WTC11 (cell line): ENCODE data around the gene OPRM1. TPM values are rescaled to one million over a fixed set of nuclear protein-coding genes. Genes with fewer than 3 reads are reported as not detected.

ENCODE experiments used
- ATAC-seq: fragments of 200-7000 bp; cut with Tn5 transposase; 2 replicates; pipeline ENCODE4 v1.10.0; 2021; ENCODE audit warnings: mild to moderate bottlenecking, moderate library complexity
- CTCF ChIA-PET: fragments of 300-600 bp; sonication (Branson Sonifier 250); formaldehyde crosslinking; loops from one replicate; lab custom pipeline; 2021; ENCODE audit warnings: antibody characterized with exemption; lab: Charles Lee
- POLR2A ChIA-PET: fragments of 350-600 bp; sonication (Branson Sonifier 250); formaldehyde crosslinking; loops from one replicate; lab custom pipeline; 2021; ENCODE audit warnings: antibody characterized with exemption; lab: Charles Lee
- DNase-seq: peaks from one replicate; pipeline ENCODE4 v3.0.0; 2021; ENCODE audit warnings: low spot score
- H3K27ac Mint-ChIP-seq: 2 replicates; pipeline ENCODE4 v1.8.0; 2021; ENCODE audit warnings: mixed read lengths
- H3K27me3 Mint-ChIP-seq: 2 replicates; pipeline ENCODE4 v1.8.0; 2021; ENCODE audit warnings: low read depth, mild to moderate bottlenecking, moderate library complexity, mixed read lengths
- H3K36me3 Mint-ChIP-seq: 2 replicates; pipeline ENCODE4 v1.8.0; 2021; ENCODE audit warnings: mixed read lengths
- H3K4me1 Mint-ChIP-seq: 2 replicates; pipeline ENCODE4 v1.8.0; 2022; ENCODE audit warnings: mixed read lengths
- H3K4me3 Mint-ChIP-seq: 2 replicates; pipeline ENCODE4 v1.8.0; 2021; ENCODE audit warnings: mild to moderate bottlenecking, moderate library complexity, mixed read lengths
- H3K9me3 Mint-ChIP-seq: 2 replicates; pipeline ENCODE4 v1.8.0; 2021; ENCODE audit warnings: mixed read lengths
- CDX4 ChIP-seq: fragments of 250-450 bp; sonication (Bioruptor Pico); IDR thresholded peaks from 2 replicates; pipeline ENCODE4 v1.9.0; 2021; ENCODE audit warnings: moderate library complexity, mild to moderate bottlenecking, inconsistent platforms, borderline replicate concordance
- CREM ChIP-seq: sonication (generic); formaldehyde crosslinking; IDR thresholded peaks from 2 replicates; pipeline ENCODE4 v1.8.1; 2022; ENCODE audit warnings: mild to moderate bottlenecking, missing genetic modification reagents, moderate library complexity
- EMX1 ChIP-seq: fragments of 250-450 bp; sonication (Bioruptor Pico); IDR thresholded peaks from 2 replicates; pipeline ENCODE4 v1.8.0; 2021; ENCODE audit warnings: mild to moderate bottlenecking
- JAZF1 ChIP-seq: fragments of 250-450 bp; sonication (Bioruptor Pico); IDR thresholded peaks from 2 replicates; pipeline ENCODE4 v1.9.0; 2021; ENCODE audit warnings: moderate library complexity, mild to moderate bottlenecking, inconsistent platforms
- JUN ChIP-seq: sonication (generic); formaldehyde crosslinking; IDR thresholded peaks from 2 replicates; pipeline ENCODE4 v1.8.0; 2023; ENCODE audit warnings: mild to moderate bottlenecking, missing genetic modification reagents
- MYBL2 ChIP-seq: sonication (generic); formaldehyde crosslinking; IDR thresholded peaks from 2 replicates; pipeline ENCODE4 v1.8.1; 2023; ENCODE audit warnings: mild to moderate bottlenecking, moderate library complexity, missing genetic modification reagents
- NR2C2 ChIP-seq: sonication (generic); formaldehyde crosslinking; IDR thresholded peaks from 2 replicates; pipeline ENCODE4 v1.8.0; 2022; ENCODE audit warnings: mild to moderate bottlenecking, missing genetic modification reagents
- SMAD3 ChIP-seq: sonication (generic); formaldehyde crosslinking; IDR thresholded peaks from 2 replicates; pipeline ENCODE4 v1.8.0; 2022; ENCODE audit warnings: missing genetic modification reagents, mild to moderate bottlenecking, borderline replicate concordance
- TEAD1 ChIP-seq: sonication (generic); formaldehyde crosslinking; IDR thresholded peaks from 2 replicates; pipeline ENCODE4 v1.8.0; 2022; ENCODE audit warnings: mild to moderate bottlenecking, missing genetic modification reagents
- TEAD4 ChIP-seq: sonication (generic); formaldehyde crosslinking; IDR thresholded peaks from 2 replicates; pipeline ENCODE4 v1.8.0; 2022; ENCODE audit warnings: mild to moderate bottlenecking, missing genetic modification reagents
- TP53 ChIP-seq: sonication (generic); formaldehyde crosslinking; IDR thresholded peaks from 2 replicates; pipeline ENCODE4 v1.8.1; 2023; ENCODE audit warnings: mild to moderate bottlenecking, missing genetic modification reagents
- ZMAT4 ChIP-seq: fragments of 250-450 bp; sonication (Bioruptor Pico); IDR thresholded peaks from 2 replicates; pipeline ENCODE4 v1.9.0; 2021; ENCODE audit warnings: mild to moderate bottlenecking
- ZNF219 ChIP-seq: sonication (generic); formaldehyde crosslinking; IDR thresholded peaks from 2 replicates; pipeline ENCODE4 v1.8.0; 2023; ENCODE audit warnings: missing genetic modification reagents, mild to moderate bottlenecking, borderline replicate concordance
- ZNF281 ChIP-seq: sonication (generic); formaldehyde crosslinking; IDR thresholded peaks from 2 replicates; pipeline ENCODE4 v1.8.0; 2023; ENCODE audit warnings: mild to moderate bottlenecking, missing genetic modification reagents
- ZNF317 ChIP-seq: sonication (generic); formaldehyde crosslinking; IDR thresholded peaks from 2 replicates; pipeline ENCODE4 v1.8.1; 2023; ENCODE audit warnings: low read depth, mild to moderate bottlenecking, moderate library complexity, missing genetic modification reagents, borderline replicate concordance
- ZNF425 ChIP-seq: fragments of 250-450 bp; sonication (Bioruptor Pico); conservative IDR thresholded peaks from 2 replicates; pipeline ENCODE4 v1.9.0; 2021; ENCODE audit warnings: mild to moderate bottlenecking
- ZSCAN18 ChIP-seq: fragments of 250-450 bp; sonication (Bioruptor Pico); IDR thresholded peaks from 2 replicates; pipeline ENCODE4 v2.1.2; 2022; ENCODE audit warnings: mild to moderate bottlenecking, moderate library complexity
- total RNA-seq: library from RNA; stranded (reverse); gene quantifications from 3 replicates; pipeline ENCODE4 v1.2.3, GENCODE V29; 2021

OPRM1 gene
- total RNA-seq, 1 experiment from 2014 or later: not detected

- H3K9me3 Mint-ChIP-seq: peaks cover 25% of the 10 kb centered on the region
- peaks cover 3% of the 10 kb centered on the region; the same call in 1 of the 2 replicates for H3K4me1 Mint-ChIP-seq
- no peak overlapping the region for H3K27ac Mint-ChIP-seq
- H3K36me3 Mint-ChIP-seq: peaks cover 4% of the 10 kb centered on the region
- POLR2A ChIA-PET: no interaction called here
- TF ChIP-seq CDX4 (CRISPR knock-in tag): no peak
- no peak for TF ChIP-seq SMAD3 (CRISPR knock-in tag)
- TF ChIP-seq MYBL2 (CRISPR knock-in tag): no peak
- no peak for TF ChIP-seq ZNF317 (CRISPR knock-in tag)
- no peak for TF ChIP-seq ZNF281 (CRISPR knock-in tag)
- TF ChIP-seq NR2C2: no peak
- no peak overlapping the region for H3K4me3 Mint-ChIP-seq
- no peaks in the 10 kb centered on the region for H3K27me3 Mint-ChIP-seq
- CTCF ChIA-PET: no interaction called here
- DNase-seq (no peak), ATAC-seq (no peak)
Measured at GRCh38 chr6:154117485-154117884, 78.4 kb downstream of the OPRM1 start.

GRCh38 chr6:154122195-154122925 lies 83.3 kb downstream of the OPRM1 start:
- peaks cover 44% of the 10 kb centered on the region for H3K9me3 Mint-ChIP-seq
- H3K4me3 Mint-ChIP-seq: no peak overlapping the region
- no peak overlapping the region for H3K27ac Mint-ChIP-seq
- H3K27me3 Mint-ChIP-seq: no peaks in the 10 kb centered on the region; the same call in 1 of the 2 replicates
- no peak for ATAC-seq
- no peak for DNase-seq
- peaks cover 12% of the 10 kb centered on the region for H3K36me3 Mint-ChIP-seq
- ChIA-PET CTCF (no interaction called here), POLR2A (no interaction called here)
- no peak for TF ChIP-seq ZMAT4 (CRISPR knock-in tag)
- no peak for TF ChIP-seq JUN (CRISPR knock-in tag)
- TF ChIP-seq TEAD1: no peak
- TF ChIP-seq ZNF219: no peak
- no peak for TF ChIP-seq EMX1 (CRISPR knock-in tag)
- TF ChIP-seq TEAD4 (CRISPR knock-in tag): no peak
- TF ChIP-seq CREM: no peak
- no peak for TF ChIP-seq ZSCAN18 (CRISPR knock-in tag)
- TF ChIP-seq JAZF1 (CRISPR knock-in tag): no peak
- H3K4me1 Mint-ChIP-seq: peaks cover 20% of the 10 kb centered on the region

- Mint-ChIP-seq H3K4me3 (no peak overlapping the region), H3K4me1 (peaks cover 30% of the 10 kb centered on the region), H3K36me3 (peaks cover 12% of the 10 kb centered on the region)
- ATAC-seq (no peak), DNase-seq (no peak)
- ChIA-PET POLR2A (no interaction called here), CTCF (no interaction called here)
- no peak for TF ChIP-seq TP53 (CRISPR knock-in tag)
- TF ChIP-seq ZNF425 (CRISPR knock-in tag): no peak
- TF ChIP-seq CREM: no peak
- no peak for TF ChIP-seq ZSCAN18 (CRISPR knock-in tag)
- TF ChIP-seq, all 79 proteins: peak for 0
- H3K9me3 Mint-ChIP-seq: peaks cover 47% of the 10 kb centered on the region
- peaks cover 2% of the 10 kb centered on the region; the same call in 1 of the 2 replicates for H3K27me3 Mint-ChIP-seq
- no peak overlapping the region for H3K27ac Mint-ChIP-seq
Measured at GRCh38 chr6:154123155-154123956, 84.3 kb downstream of the OPRM1 start.
